Stimulated activated CD4-positive, alpha-beta T cell treated with anti-CD3 and anti-CD28 coated beads, TNF-alpha, amount 100 ng/mL, for 4 hours (primary cell): ENCODE data around the gene SRPRA.
"Not testable (repeated sequence)": the region's sequence is repeated elsewhere in the genome, so short reads cannot be mapped to it uniquely, and the experiment has no call there.

ENCODE experiments used
- DNase-seq, 3 experiments: peaks; one replicate each; pipeline ENCODE4 v3.0.0-alpha.2; 2020; ENCODE audit warnings: low read depth in 3 of 3

Gene SRPRA

DNA sequence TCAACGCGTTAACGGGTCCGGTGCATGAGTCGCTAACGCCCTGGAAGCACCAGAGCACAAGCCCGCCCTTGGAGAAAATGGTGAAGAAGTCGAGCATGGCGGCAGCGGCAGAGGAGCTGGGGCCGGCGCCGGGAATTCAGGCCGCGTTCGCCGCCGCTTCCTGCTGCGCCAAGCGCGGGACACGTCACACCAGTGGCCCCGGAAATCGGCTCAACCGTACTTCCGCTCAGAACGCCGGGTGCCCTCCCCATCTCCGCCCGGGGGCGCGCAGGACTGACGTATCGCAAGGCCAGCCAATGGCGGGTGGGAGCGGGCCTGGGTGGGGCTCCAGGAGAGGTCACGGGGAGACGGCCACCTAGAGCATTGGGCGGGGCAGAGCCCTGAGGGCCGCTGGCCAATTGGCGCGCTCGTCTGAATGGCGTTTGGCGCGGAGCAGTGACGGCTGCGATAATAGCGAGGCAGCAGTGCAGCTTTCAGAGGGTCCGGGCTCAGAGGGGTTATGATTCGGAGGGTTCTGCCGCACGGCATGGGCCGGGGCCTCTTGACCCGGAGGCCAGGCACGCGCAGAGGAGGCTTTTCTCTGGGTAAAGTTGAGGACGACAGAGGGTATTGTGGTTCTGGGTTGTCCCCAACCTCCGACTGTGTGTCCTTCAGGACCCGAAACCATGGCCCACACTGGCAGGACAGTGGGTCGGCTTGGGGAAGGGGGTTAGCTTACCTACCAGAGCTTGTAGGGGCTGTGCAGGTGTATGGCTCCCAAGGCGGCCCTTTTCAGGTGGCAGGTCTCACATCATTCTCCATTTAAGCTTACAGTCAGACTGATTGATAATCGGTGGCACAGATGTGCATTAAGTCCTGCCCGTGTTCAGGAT, at the start of gene SRPRA, which contains the start of gene FOXRED1:
TSS of gene SRPRA (minus strand) at position 188 of the 872 bp plus-strand sequence. CDS start at position 97, 91 bp downstream.
TSS of gene FOXRED1 (plus strand) at position 447 of the 872 bp plus-strand sequence. CDS start at position 500, 53 bp downstream.
- peak; percentile 99 to 100 (median 99) for DNase-seq

GRCh38 chr11:126317756-126318573, 49.3 kb upstream of the SRPRA start:
- no peak for DNase-seq

DNA sequence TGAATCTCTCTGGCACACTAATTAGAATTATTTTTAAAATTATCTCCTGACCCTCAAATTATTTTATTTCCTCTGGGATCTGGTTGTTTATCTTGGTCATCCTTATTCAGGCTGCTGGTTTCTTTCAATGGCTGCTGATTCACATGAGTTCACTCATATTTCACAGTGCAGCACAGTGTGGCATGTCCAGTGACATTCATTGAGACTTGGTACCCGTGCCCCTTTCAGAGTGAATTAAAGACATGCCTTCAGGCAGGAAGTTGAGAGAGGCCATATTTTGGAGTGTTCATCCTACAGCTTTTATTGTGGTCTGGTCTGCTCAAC, 48.7 kb upstream of the SRPRA start:
- DNase-seq = no peak

GRCh38 chr11:126313826-126314225, 45.1 kb upstream of the SRPRA start:
- no peak for DNase-seq

GRCh38 chr11:126312961-126313360, 44.3 kb upstream of the SRPRA start:
- no peak for DNase-seq

- no peak for DNase-seq
Observed at GRCh38 chr11:126311401-126312291, 43.0 kb upstream of the SRPRA start.

GRCh38 chr11:126310992-126311310, 42.3 kb upstream of the SRPRA start:
- DNase-seq = no peak

DNA sequence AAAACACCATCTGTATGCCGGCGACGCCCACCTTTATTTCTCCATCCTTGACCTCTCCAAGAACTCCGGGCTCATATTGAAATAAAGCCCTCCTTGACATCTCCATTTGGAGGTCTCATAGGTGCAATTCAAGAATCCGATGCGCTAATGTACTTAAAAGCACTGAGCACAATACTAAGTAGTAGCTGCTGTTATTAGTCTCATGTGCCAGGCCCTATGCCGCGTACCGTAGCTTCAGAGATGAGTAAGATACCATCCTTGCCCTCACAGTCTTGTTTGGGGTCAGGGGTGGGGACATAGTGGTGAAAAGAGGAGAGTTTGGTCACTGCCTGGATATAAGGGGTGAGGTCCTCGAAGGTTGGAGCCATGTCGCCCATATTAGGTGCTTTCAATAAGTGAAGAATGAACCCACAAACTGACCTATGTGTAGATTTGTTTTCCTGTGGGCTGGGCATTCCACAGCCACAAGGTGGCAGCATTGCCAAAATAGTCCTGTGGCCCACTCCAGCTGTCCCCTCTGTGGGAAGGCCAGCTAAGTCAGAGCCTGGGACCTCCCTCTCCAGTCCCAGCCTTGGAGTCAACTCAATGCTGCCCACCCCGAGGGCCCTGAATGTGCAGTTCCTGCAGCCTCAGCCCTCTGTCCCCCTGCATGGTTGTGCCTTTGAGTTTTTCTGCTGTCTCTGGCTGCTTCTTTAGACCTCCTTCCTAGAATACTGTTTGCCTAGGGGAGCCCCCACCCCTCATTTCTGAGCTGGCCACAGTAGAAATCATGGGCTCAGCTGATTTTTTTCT, 41.7 kb upstream of the SRPRA start:
- DNase-seq = peak in 1 of 3 experiments; percentile 16

DNA sequence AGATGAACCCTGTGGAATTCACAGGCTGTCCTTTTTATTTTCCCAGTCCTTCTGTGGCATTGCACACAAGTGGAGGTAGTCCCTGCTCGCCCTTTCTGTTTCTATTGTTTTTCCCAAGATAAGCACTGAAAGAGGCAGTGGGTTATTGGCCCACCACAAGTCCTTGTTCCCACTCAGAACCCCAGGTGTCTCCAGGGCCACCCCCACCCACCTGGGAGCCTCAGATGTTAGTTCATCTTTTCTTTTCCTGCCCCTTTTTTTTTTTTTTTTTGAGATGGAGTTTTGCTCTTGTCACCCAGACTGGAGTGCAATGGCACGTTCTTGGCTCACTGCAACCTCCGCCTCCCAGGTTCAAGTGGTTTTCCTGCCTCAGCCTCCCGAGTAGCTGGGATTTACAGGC, 40.1 kb upstream of the SRPRA start:
- DNase-seq = not testable (repeated sequence)

DNA sequence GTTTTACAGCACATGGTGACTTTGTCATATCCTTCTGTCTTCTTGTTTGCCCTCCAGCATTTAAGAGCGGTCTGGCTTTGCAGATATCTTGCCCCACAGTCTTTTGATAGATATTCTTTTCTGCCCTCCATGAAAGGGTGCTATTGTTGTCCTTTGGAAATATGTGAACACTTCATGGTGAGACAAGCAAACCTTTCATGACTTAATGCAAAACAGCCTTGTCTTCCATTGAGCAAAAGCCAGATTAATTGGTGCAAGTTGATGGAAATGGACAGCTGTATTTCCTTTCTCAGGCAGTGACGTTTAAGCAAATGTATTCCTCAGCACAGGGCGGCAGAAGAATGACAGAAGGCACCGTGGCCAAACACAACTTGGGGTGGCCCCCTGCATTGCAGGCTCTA, 39.6 kb upstream of the SRPRA start:
- no peak for DNase-seq

DNA sequence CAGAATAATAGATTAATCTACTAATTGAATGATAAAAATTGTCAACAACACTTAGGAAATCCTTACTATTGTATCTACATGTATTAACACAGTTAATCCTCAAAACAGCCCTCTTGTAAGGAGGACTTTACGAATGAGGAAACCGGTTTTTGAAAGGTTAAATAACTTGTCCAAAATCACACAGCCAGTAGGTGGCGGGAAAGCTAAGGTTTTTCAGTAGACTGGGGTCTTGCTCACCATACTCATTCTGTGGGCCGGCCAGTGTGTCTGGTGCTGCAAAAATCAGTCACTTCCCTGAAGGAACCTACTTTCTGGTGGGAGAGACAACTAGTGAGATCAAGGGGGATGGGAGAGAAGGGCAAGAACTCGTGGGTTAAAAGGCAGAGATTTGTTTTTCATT, 39.0 kb upstream of the SRPRA start:
- DNase-seq = no peak

DNA sequence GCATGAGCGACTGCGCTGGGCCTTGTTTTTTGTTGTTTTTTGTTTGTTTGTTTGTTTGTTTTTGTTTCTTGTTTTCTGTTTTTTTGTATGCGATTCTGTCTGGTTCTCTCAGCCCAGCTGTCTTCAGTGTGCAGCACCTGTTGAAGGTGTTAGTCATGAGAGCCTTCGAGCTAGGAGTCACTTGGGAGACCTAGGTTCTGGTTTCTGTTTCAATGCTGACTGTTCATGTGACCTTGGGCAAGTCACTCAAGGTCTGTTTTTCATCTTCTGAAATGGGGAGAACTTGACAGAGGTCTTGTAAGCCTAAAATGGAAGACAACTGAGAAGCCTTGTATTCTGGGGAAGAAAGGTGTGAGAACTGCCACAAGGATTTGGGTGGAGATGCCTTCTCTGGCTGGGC, 37.0 kb upstream of the SRPRA start:
- DNase-seq = no peak

- no peak for DNase-seq
Observed at GRCh38 chr11:126304457-126305075, 35.9 kb upstream of the SRPRA start.

- DNase-seq = peak; percentile 74 to 82 (median 79)
Observed at GRCh38 chr11:126303623-126304456, 35.1 kb upstream of the SRPRA start, which contains the start of gene DCPS. Gene DCPS (plus strand): TSS chr11:126304060. CDS start chr11:126304081, 21 bp downstream.

GRCh38 chr11:126297004-126297403, 28.3 kb upstream of the SRPRA start:
- DNase-seq = no peak

DNA sequence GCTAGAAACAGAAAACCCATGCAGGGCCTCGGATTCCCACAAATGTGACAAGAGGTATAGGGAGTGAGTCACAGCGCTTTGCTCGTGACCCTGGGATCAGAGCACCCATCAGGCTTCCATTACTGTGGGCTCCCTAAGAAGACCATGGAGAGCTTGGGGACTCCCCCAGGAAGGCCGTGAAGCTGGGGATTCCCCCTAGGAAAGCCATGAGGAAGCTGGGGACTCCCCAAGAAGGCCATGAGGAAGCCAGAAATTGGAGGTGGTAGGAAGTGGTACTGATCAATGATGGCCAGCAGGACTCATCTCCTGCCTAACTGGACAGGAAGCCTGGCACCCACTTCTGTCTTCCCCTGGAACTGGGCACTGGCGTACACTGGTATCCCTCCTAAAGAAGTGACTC, 25.0 kb upstream of the SRPRA start:
- no peak for DNase-seq

DNA sequence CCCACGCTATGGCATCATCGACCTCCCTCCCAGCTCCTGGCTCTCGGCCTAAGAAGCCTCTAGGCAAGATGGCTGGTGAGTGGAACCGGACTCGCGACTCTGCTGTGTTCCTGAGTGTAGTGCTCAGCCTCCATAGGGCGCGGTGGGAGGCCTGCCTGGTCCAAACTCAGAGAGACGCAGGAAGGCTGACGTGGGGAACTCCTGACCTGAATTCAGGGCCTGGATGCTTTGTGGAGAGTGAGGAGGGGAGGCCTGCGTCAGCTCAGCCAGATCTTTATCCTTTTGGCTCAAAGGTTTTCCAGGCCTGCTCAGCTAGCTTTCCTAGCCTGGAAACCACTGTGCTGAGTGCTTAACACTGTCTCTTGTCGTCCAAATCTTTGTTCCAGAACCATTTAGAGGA, 22.2 kb upstream of the SRPRA start:
- no peak for DNase-seq

GRCh38 chr11:126288237-126288636, 19.5 kb upstream of the SRPRA start:
- DNase-seq = no peak

DNA sequence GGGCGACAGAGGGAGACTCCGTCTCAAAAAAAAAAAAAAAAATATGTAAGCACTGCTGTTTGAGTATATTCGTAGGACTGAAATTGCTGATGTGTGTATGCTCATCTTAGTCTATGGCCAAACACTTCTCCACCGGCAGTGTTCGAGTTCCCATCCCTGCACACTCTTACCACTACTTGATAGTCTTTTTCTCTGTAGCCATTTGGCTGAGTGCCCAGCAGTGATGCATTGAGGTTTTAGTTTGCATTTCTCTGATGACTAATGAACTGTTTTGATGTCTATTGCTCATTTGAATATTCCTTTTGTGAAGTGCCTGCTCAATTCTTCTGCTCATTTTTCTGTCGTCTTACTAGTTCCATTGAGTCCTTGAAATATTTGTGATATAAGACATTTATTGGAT, 16.1 kb upstream of the SRPRA start:
- peak; percentile 57 to 78 (median 71) for DNase-seq
